IPS-20b (cell line): ENCODE data around the gene KRT8.

Experiments
- H3K27ac ChIP-seq: one replicate; pipeline ENCODE4 v1.5.1; 2013; ENCODE audit warnings: low read length
- H3K27me3 ChIP-seq: 2 replicates; pipeline ENCODE4 v1.6.1; 2013; ENCODE audit warnings: mild to moderate bottlenecking, low read length, inconsistent platforms; ENCODE audit not compliant: insufficient read depth
- H3K36me3 ChIP-seq: 2 replicates; pipeline ENCODE4 v1.6.1; 2013; ENCODE audit warnings: low read depth, mild to moderate bottlenecking, inconsistent platforms, low read length, moderate library complexity; ENCODE audit not compliant: insufficient read depth
- H3K4me1 ChIP-seq: 2 replicates; pipeline ENCODE4 v1.6.1; 2013; ENCODE audit warnings: mild to moderate bottlenecking, control low read depth, inconsistent platforms, low read length, moderate library complexity; ENCODE audit not compliant: insufficient read depth
- H3K4me3 ChIP-seq: 2 replicates; pipeline ENCODE4 v1.5.1; 2013; ENCODE audit warnings: mild to moderate bottlenecking, low read length, inconsistent platforms
- H3K9ac ChIP-seq: 2 replicates; pipeline ENCODE4 v1.6.1; 2013; ENCODE audit warnings: low read depth, mild to moderate bottlenecking, inconsistent platforms, low read length, moderate library complexity
- H3K9me3 ChIP-seq: 2 replicates; pipeline ENCODE4 v1.6.1; 2013; ENCODE audit warnings: mild to moderate bottlenecking, low read depth, low read length, inconsistent platforms; ENCODE audit not compliant: insufficient read depth

KRT8 gene

GRCh38 chr12:52921488-52922165 lies 16.8 kb upstream of the KRT8 start:
- no peak overlapping the region for H3K27ac ChIP-seq
- H3K9ac ChIP-seq = no peak overlapping the region
- peaks cover 15% of the 10 kb centered on the region for H3K4me1 ChIP-seq

GRCh38 chr12:52920937-52921336 lies 16.1 kb upstream of the KRT8 start:
- peaks cover 11% of the 10 kb centered on the region for H3K4me1 ChIP-seq
- H3K9ac ChIP-seq = no peak overlapping the region
- no peaks in the 10 kb centered on the region for H3K36me3 ChIP-seq
- no peak overlapping the region for H3K4me3 ChIP-seq
- H3K9me3 ChIP-seq = no peaks in the 10 kb centered on the region
- H3K27ac ChIP-seq = no peak overlapping the region
- no peaks in the 10 kb centered on the region; the same call in 1 of the 2 replicates for H3K27me3 ChIP-seq

More at GRCh38 chr12:52921488-52922165, 16.8 kb upstream of the KRT8 start:
- Histone ChIP-seq H3K9me3 (no peaks in the 10 kb centered on the region), H3K36me3 (no peaks in the 10 kb centered on the region), H3K27me3 (no peaks in the 10 kb centered on the region), H3K4me3 (no peak overlapping the region)

- Histone ChIP-seq H3K4me3 (no peak overlapping the region), H3K9me3 (no peaks in the 10 kb centered on the region), H3K27ac (no peak overlapping the region), H3K27me3 (no peaks in the 10 kb centered on the region; the same call in 1 of the 2 replicates), H3K36me3 (no peaks in the 10 kb centered on the region), H3K9ac (no peak overlapping the region), H3K4me1 (peaks cover 6% of the 10 kb centered on the region; the same call in 1 of the 2 replicates)
Observed at GRCh38 chr12:52918784-52919183, 13.9 kb upstream of the KRT8 start.

- H3K27ac ChIP-seq = no peak overlapping the region
Observed at GRCh38 chr12:52918351-52918750, 13.5 kb upstream of the KRT8 start.

GRCh38 chr12:52917800-52918199 lies 12.9 kb upstream of the KRT8 start:
- no peak overlapping the region for H3K4me3 ChIP-seq
- no peak overlapping the region for H3K27ac ChIP-seq
- peaks cover 6% of the 10 kb centered on the region; the same call in 1 of the 2 replicates for H3K4me1 ChIP-seq
- no peaks in the 10 kb centered on the region for H3K36me3 ChIP-seq
- H3K9ac ChIP-seq = no peak overlapping the region
- no peaks in the 10 kb centered on the region for H3K9me3 ChIP-seq
- no peaks in the 10 kb centered on the region; the same call in 1 of the 2 replicates for H3K27me3 ChIP-seq

More at GRCh38 chr12:52918351-52918750, 13.5 kb upstream of the KRT8 start:
- Histone ChIP-seq H3K9me3 (no peaks in the 10 kb centered on the region), H3K36me3 (no peaks in the 10 kb centered on the region), H3K4me1 (peaks cover 6% of the 10 kb centered on the region; the same call in 1 of the 2 replicates), H3K4me3 (no peak overlapping the region), H3K9ac (no peak overlapping the region), H3K27me3 (no peaks in the 10 kb centered on the region; the same call in 1 of the 2 replicates)

- Histone ChIP-seq H3K9me3 (no peaks in the 10 kb centered on the region), H3K36me3 (no peaks in the 10 kb centered on the region), H3K4me1 (peaks cover 6% of the 10 kb centered on the region; the same call in 1 of the 2 replicates), H3K27me3 (no peaks in the 10 kb centered on the region; the same call in 1 of the 2 replicates), H3K9ac (no peak overlapping the region), H3K27ac (no peak overlapping the region), H3K4me3 (no peak overlapping the region)
Observed at GRCh38 chr12:52916216-52916615, 11.3 kb upstream of the KRT8 start.

- H3K36me3 ChIP-seq = no peaks in the 10 kb centered on the region
- H3K4me1 ChIP-seq = peaks cover under 1% of the 10 kb centered on the region
- no peaks in the 10 kb centered on the region; the same call in 1 of the 2 replicates for H3K27me3 ChIP-seq
- H3K27ac ChIP-seq = no peak overlapping the region
- no peak overlapping the region for H3K4me3 ChIP-seq
- H3K9ac ChIP-seq = no peak overlapping the region
- H3K9me3 ChIP-seq = no peaks in the 10 kb centered on the region
Observed at GRCh38 chr12:52915637-52916036, 10.8 kb upstream of the KRT8 start.

- Histone ChIP-seq H3K9ac (no peak overlapping the region), H3K27me3 (no peaks in the 10 kb centered on the region; the same call in 1 of the 2 replicates), H3K9me3 (no peaks in the 10 kb centered on the region), H3K36me3 (no peaks in the 10 kb centered on the region), H3K27ac (no peak overlapping the region), H3K4me1 (peaks cover 8% of the 10 kb centered on the region), H3K4me3 (no peak overlapping the region)
Observed at GRCh38 chr12:52914576-52915121, 9.8 kb upstream of the KRT8 start.

- no peak overlapping the region for H3K27ac ChIP-seq
- H3K4me1 ChIP-seq = peaks cover 17% of the 10 kb centered on the region
- H3K36me3 ChIP-seq = no peaks in the 10 kb centered on the region
- no peaks in the 10 kb centered on the region for H3K9me3 ChIP-seq
- no peak overlapping the region for H3K4me3 ChIP-seq
- H3K27me3 ChIP-seq = no peaks in the 10 kb centered on the region; the same call in 1 of the 2 replicates
- H3K9ac ChIP-seq = no peak overlapping the region
Observed at GRCh38 chr12:52913431-52913821, 8.6 kb upstream of the KRT8 start.

- Histone ChIP-seq H3K4me1 (peaks cover 20% of the 10 kb centered on the region), H3K27me3 (no peaks in the 10 kb centered on the region; the same call in 1 of the 2 replicates), H3K9ac (no peak overlapping the region), H3K9me3 (no peaks in the 10 kb centered on the region), H3K27ac (no peak overlapping the region), H3K4me3 (no peak overlapping the region), H3K36me3 (no peaks in the 10 kb centered on the region)
Observed at GRCh38 chr12:52912711-52913430, 8.0 kb upstream of the KRT8 start.

- peaks cover 33% of the 10 kb centered on the region for H3K4me1 ChIP-seq
- peak overlapping the region; percentile 20; the same call in 1 of the 2 replicates for H3K9ac ChIP-seq
- H3K36me3 ChIP-seq = no peaks in the 10 kb centered on the region
- H3K4me3 ChIP-seq = no peak overlapping the region
- H3K27ac ChIP-seq = no peak overlapping the region
- H3K9me3 ChIP-seq = no peaks in the 10 kb centered on the region
- no peaks in the 10 kb centered on the region for H3K27me3 ChIP-seq
Observed at GRCh38 chr12:52910248-52910883, 5.5 kb upstream of the KRT8 start.
